OCI-LY7 (cell line): ENCODE results near the gene EIF3M.

Experiments used
- EZH2phosphoT487 ChIP-seq: fragments of 200-600 bp; sonication (generic); IDR thresholded peaks from 2 replicates; pipeline ENCODE4 v1.6.1; 2018; ENCODE audit warnings: low read depth, borderline replicate concordance, mild to moderate bottlenecking, mixed run types, antibody characterized with exemption, low read length, moderate library complexity, mixed read lengths
- TF ChIP-seq, protein P1 (sequence below): fragments of 200-600 bp; sonication (generic); conservative IDR thresholded peaks from 2 replicates; pipeline ENCODE4 v1.5.1; 2014; ENCODE audit warnings: mild to moderate bottlenecking, antibody characterized with exemption, low read length, moderate library complexity, mixed read lengths

DNA sequence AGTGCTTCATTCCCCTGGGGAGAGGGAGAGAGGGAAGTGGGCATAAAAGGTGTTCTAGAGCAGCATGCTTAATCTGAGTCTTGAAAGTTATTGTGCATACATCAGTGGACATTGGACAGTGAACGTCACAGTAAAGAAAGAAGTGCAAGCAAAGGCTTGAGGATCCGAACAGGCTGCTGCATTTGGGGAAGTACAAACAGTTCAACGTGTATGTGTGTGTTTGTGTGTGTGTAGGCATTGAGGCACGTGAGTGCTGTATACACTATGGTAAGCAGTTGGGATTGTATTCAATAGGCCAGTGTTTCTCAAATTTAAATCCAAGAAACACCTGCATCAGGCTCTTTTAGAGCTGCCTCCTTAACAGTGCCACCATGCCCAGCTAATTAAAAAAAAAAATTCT, 10.4 kb upstream of the EIF3M start:
- TF ChIP-seq, protein P1, sequence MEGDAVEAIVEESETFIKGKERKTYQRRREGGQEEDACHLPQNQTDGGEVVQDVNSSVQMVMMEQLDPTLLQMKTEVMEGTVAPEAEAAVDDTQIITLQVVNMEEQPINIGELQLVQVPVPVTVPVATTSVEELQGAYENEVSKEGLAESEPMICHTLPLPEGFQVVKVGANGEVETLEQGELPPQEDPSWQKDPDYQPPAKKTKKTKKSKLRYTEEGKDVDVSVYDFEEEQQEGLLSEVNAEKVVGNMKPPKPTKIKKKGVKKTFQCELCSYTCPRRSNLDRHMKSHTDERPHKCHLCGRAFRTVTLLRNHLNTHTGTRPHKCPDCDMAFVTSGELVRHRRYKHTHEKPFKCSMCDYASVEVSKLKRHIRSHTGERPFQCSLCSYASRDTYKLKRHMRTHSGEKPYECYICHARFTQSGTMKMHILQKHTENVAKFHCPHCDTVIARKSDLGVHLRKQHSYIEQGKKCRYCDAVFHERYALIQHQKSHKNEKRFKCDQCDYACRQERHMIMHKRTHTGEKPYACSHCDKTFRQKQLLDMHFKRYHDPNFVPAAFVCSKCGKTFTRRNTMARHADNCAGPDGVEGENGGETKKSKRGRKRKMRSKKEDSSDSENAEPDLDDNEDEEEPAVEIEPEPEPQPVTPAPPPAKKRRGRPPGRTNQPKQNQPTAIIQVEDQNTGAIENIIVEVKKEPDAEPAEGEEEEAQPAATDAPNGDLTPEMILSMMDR = no peak
- TF ChIP-seq EZH2phosphoT487 = no peak
